MM.1S (cell line): ENCODE data around the gene SYT5.
"Not testable (repeated sequence)": the region's sequence is repeated elsewhere in the genome, so short reads cannot be mapped to it uniquely, and the experiment has no call there.

ENCODE experiments used
- DNase-seq: peaks from one replicate; pipeline ENCODE4 v3.0.0-alpha.2; 2015
- H2AFZ ChIP-seq: fragments of 300-600 bp; sonication (generic); 2 replicates; pipeline ENCODE4 v1.6.0; 2016; ENCODE audit warnings: antibody characterized with exemption, low read length
- H3F3A ChIP-seq: fragments of 300-600 bp; sonication (generic); 2 replicates; pipeline ENCODE4 v1.6.1; 2016; ENCODE audit warnings: mild to moderate bottlenecking, antibody characterized with exemption, low read length, moderate library complexity, mixed read lengths; ENCODE audit not compliant: insufficient read depth
- H3K27ac ChIP-seq: fragments of 300-600 bp; sonication (generic); 2 replicates; pipeline ENCODE4 v1.5.1; 2016; ENCODE audit warnings: mild to moderate bottlenecking, low read length
- H3K27me3 ChIP-seq: fragments of 300-600 bp; sonication (generic); replicated peaks from 2 replicates; pipeline ENCODE4 v1.6.0; 2016; ENCODE audit warnings: low read length; ENCODE audit not compliant: insufficient read depth
- H3K36me3 ChIP-seq: fragments of 300-600 bp; sonication (generic); replicated peaks from 2 replicates; pipeline ENCODE4 v1.6.1; 2016; ENCODE audit warnings: mild to moderate bottlenecking, low read length, mixed read lengths; ENCODE audit not compliant: insufficient read depth
- H3K4me1 ChIP-seq: fragments of 300-600 bp; sonication (generic); 2 replicates; pipeline ENCODE4 v1.6.1; 2016; ENCODE audit warnings: low read length, mixed read lengths
- H3K4me2 ChIP-seq: fragments of 300-600 bp; sonication (generic); 2 replicates; pipeline ENCODE4 v1.6.0; 2016; ENCODE audit warnings: low read depth, low read length
- H3K4me3 ChIP-seq: fragments of 300-600 bp; sonication (generic); 2 replicates; pipeline ENCODE4 v1.5.1; 2016; ENCODE audit warnings: low read length, mixed read lengths
- H3K79me2 ChIP-seq: fragments of 300-600 bp; sonication (generic); 2 replicates; pipeline ENCODE4 v1.6.1; 2016; ENCODE audit warnings: mixed run types, low read length, mixed read lengths
- H3K9ac ChIP-seq: fragments of 300-600 bp; sonication (generic); 2 replicates; pipeline ENCODE4 v1.6.1; 2016; ENCODE audit warnings: low read length, mixed read lengths
- H3K9me2 ChIP-seq: fragments of 300-600 bp; sonication (generic); replicated peaks from 2 replicates; pipeline ENCODE4 v1.6.1; 2016; ENCODE audit warnings: mild to moderate bottlenecking, low read length, mixed read lengths; ENCODE audit not compliant: insufficient read depth
- H3K9me3 ChIP-seq: fragments of 300-600 bp; sonication (generic); replicated peaks from 2 replicates; pipeline ENCODE4 v1.6.1; 2016; ENCODE audit warnings: mild to moderate bottlenecking, low read length, mixed read lengths; ENCODE audit not compliant: insufficient read depth
- H4K20me1 ChIP-seq: fragments of 300-600 bp; sonication (generic); 2 replicates; pipeline ENCODE4 v1.6.1; 2016; ENCODE audit warnings: mild to moderate bottlenecking, low read length, moderate library complexity, mixed read lengths; ENCODE audit not compliant: insufficient read depth
- EZH2 ChIP-seq: fragments of 300-600 bp; sonication (generic); optimal IDR thresholded peaks from 2 replicates; pipeline ENCODE3; 2017; ENCODE audit warnings: low read depth, mild to moderate bottlenecking, antibody characterized with exemption, low read length, mixed read lengths
- EZH2phosphoT487 ChIP-seq: fragments of 300-600 bp; sonication (generic); IDR thresholded peaks from 2 replicates; pipeline ENCODE4 v1.6.1; 2018; ENCODE audit warnings: antibody characterized with exemption, low read length
- TF ChIP-seq, protein P1 (sequence below): fragments of 300-600 bp; sonication (generic); IDR thresholded peaks from 2 replicates; pipeline ENCODE4 v1.5.1; 2016; ENCODE audit warnings: antibody characterized with exemption, low read length, mixed read lengths

The SYT5 gene

DNA sequence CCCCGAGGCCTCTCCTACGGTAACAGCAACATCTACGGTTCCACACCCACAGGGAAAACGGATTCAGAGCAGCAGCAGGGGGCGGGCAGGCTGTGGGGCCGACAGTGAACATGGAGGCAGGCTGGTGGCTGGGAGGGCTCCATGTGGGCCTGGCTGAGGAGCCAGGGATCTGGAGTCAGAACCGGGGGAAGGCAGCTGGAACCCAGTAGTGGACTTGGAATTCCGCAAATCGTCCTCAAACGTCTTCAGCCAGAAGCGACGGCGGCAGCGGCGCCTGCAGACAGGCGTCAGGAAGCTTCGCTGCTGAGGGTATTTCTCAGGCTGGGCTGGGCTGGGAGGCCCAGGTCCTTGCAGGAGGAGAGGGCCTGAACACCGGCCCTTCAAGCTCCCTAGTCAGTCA is 46.7 kb upstream of the SYT5 start:
- H3K27me3 ChIP-seq = no peaks in the 10 kb centered on the region
- H3K4me2 ChIP-seq = no peak overlapping the region
- H3K4me3 ChIP-seq = no peak overlapping the region
- DNase-seq = no peak
- TF ChIP-seq EZH2phosphoT487 (no peak), EZH2 (no peak)
- TF ChIP-seq, protein P1, sequence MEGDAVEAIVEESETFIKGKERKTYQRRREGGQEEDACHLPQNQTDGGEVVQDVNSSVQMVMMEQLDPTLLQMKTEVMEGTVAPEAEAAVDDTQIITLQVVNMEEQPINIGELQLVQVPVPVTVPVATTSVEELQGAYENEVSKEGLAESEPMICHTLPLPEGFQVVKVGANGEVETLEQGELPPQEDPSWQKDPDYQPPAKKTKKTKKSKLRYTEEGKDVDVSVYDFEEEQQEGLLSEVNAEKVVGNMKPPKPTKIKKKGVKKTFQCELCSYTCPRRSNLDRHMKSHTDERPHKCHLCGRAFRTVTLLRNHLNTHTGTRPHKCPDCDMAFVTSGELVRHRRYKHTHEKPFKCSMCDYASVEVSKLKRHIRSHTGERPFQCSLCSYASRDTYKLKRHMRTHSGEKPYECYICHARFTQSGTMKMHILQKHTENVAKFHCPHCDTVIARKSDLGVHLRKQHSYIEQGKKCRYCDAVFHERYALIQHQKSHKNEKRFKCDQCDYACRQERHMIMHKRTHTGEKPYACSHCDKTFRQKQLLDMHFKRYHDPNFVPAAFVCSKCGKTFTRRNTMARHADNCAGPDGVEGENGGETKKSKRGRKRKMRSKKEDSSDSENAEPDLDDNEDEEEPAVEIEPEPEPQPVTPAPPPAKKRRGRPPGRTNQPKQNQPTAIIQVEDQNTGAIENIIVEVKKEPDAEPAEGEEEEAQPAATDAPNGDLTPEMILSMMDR = no peak
- no peaks in the 10 kb centered on the region; the same call in 1 of the 2 replicates for H3K79me2 ChIP-seq
- H3F3A ChIP-seq = no peaks in the 10 kb centered on the region
- no peak overlapping the region for H2AFZ ChIP-seq
- no peak overlapping the region for H3K27ac ChIP-seq
- no peaks in the 10 kb centered on the region for H4K20me1 ChIP-seq
- H3K36me3 ChIP-seq = no peaks in the 10 kb centered on the region
- H3K9me2 ChIP-seq = no peaks in the 10 kb centered on the region
- no peaks in the 10 kb centered on the region for H3K4me1 ChIP-seq
- no peaks in the 10 kb centered on the region for H3K9me3 ChIP-seq
- H3K9ac ChIP-seq = no peak overlapping the region

DNA sequence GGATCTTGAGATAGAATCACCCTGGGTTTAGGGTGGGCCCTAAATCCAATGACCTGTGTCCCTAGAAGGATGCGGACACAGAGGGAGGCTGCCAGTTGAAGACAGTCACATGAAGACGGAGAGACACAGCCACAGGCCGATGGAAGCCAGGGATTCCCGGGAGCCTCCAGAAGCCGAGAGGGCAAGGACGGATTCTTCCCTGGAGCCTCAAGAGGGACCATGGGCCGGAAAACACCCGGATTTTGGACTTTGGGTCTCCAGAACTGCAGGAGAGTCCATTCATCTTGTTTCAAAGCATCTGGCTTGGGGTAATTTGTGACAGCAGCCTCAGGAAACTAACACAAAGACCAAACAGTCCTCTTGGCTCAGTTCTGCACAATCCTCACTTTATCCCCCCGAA is 46.2 kb upstream of the SYT5 start:
- H3K36me3 ChIP-seq = no peaks in the 10 kb centered on the region
- no peaks in the 10 kb centered on the region; the same call in 1 of the 2 replicates for H3K79me2 ChIP-seq
- DNase-seq = no peak
- TF ChIP-seq, protein P1 = no peak
- no peak for TF ChIP-seq EZH2
- TF ChIP-seq EZH2phosphoT487 = no peak
- H2AFZ ChIP-seq = no peak overlapping the region
- no peak overlapping the region for H3K27ac ChIP-seq
- H4K20me1 ChIP-seq = no peaks in the 10 kb centered on the region
- H3K9me3 ChIP-seq = no peaks in the 10 kb centered on the region
- no peaks in the 10 kb centered on the region for H3K9me2 ChIP-seq
- H3K27me3 ChIP-seq = no peaks in the 10 kb centered on the region
- no peaks in the 10 kb centered on the region for H3K4me1 ChIP-seq
- no peak overlapping the region for H3K4me3 ChIP-seq
- H3F3A ChIP-seq = no peaks in the 10 kb centered on the region
- no peak overlapping the region for H3K9ac ChIP-seq
- no peak overlapping the region for H3K4me2 ChIP-seq

DNA sequence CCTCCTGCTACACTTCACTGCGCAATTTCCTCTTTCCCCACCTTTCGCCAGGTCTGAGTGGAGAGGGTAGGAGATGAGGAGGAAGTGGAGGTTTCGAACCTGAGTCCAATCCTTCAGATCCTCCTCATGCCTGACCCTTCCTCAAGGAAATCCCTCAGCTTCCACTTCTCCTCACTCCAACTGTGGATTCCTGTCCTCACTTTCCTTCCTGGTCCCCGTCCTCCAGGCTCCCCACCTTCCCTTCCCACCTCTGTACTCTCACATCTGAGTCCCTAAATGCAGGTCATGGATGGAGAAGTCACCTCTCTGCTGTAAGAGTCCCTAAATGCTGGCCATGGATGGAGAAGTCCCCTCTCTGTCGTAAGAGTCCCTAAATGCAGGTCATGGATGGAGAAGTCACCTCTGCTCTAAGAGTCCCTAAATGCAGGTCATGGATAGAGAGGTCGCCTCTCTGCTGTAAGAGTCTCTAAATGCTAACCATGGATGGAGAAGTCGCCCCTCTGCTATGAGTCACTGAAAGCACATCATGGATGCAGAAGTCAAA is 45.4 kb upstream of the SYT5 start:
- Histone ChIP-seq H3K4me3 (no peak overlapping the region), H3K36me3 (no peaks in the 10 kb centered on the region), H3K27ac (no peak overlapping the region), H3K9me2 (no peaks in the 10 kb centered on the region), H3K9ac (no peak overlapping the region), H3K79me2 (no peaks in the 10 kb centered on the region; the same call in 1 of the 2 replicates), H3F3A (no peaks in the 10 kb centered on the region), H3K4me2 (no peak overlapping the region), H3K4me1 (no peaks in the 10 kb centered on the region), H2AFZ (no peak overlapping the region), H3K9me3 (no peaks in the 10 kb centered on the region), H4K20me1 (no peaks in the 10 kb centered on the region), H3K27me3 (no peaks in the 10 kb centered on the region)
- DNase-seq = no peak
- TF ChIP-seq, protein P1 = no peak
- TF ChIP-seq EZH2 (no peak), EZH2phosphoT487 (no peak)

DNA sequence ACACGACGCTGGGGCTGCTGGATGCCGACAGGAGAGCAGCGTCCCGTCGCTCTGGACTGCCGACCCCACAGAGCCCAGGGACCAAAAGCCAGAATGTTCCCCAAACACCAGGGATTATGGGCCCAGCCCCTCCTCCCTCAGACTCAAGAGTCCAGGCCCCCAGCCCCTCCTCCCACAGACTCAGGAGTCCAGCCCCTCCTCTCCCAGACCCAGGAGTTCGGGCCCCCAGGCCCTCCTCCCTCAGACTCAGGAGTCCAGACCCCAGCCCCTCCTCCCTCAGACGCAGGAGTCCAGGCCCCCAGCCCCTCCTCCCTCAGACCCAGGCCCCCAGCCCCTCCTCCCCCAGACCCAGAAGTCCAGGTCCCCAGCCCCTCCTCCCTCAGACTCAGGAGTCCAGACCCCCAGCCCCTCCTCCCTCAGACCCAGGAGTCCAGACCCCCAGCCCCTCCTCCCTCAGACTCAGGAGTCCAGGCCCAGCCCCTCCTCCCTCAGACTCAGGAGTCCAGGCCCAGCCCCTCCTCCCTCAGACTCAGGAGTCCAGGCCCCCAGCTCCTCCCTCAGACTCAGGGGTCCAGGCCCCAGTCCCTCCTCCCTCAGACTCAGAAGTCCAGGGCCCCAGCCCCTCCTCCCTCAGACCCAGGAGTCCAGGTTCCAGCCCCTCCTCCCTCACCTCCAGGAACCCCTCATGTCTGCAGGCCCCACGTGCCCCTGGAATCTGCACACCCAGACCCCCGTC is 44.8 kb upstream of the SYT5 start:
- H3F3A ChIP-seq, H3K36me3 ChIP-seq, H3K9me3 ChIP-seq, H3K4me3 ChIP-seq, H3K27ac ChIP-seq, DNase-seq, H3K4me2 ChIP-seq, H2AFZ ChIP-seq, H3K27me3 ChIP-seq, H3K9me2 ChIP-seq, H3K4me1 ChIP-seq, H4K20me1 ChIP-seq, H3K9ac ChIP-seq, H3K79me2 ChIP-seq: not testable (repeated sequence)
